ENCODE measurements around the gene ADARB1. TPM values are rescaled to one million over a fixed set of nuclear protein-coding genes. Genes with fewer than 3 reads are reported as not detected.

ADARB1 gene
- total RNA-seq, 1 donor from 2014 or later, result 5.1 TPM

DNA sequence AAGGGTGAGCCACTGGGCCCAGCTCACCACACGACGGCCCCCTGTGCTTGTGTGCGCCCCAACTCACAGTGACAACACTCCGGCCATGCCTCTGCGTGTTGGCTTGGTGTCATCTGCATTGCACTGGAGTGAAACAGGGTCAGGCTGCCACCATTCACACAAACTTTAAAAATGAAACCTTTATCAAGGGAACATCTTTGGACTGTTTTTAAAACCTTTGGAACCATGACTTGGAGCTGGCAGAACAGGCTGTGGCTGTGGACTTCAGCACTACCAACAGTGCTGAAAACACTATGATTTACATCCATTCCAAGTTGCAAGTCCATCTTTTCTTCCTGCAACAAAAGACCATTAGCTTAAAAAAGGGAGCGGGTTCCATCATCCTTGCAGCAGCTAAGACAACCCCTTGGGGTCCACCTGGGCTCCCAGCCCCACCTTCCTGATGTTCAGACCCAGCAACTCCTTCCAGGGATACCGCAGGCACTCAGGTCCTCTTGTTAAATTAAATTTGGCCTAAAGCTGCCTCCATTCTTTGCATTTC lies 187.7 kb downstream of the ADARB1 start:
- H3F3A ChIP-seq (ENCODE audit: low read depth), result peaks cover 7% of the 10 kb centered on the region
- H3K4me1 Mint-ChIP-seq, result peaks cover 14% of the 10 kb centered on the region

DNA sequence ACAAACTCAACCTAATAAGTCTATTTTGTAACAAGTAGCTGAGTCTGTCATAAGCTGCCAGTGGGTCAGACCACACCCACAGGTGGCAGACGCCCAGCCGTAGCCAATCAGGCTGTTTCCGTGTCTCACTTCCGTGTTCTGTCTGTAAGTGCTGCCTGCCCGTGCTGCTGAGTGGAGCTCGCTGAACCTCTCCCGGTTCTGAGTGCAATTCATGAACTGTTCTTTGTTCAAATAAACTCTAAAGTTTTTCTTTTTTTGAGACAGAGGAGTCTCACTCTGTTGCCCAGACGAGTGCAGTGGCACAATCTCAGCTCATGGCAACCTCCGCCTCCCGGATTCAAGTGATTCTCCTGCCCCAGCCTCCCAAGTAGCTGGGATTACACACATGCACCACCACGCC lies 188.2 kb downstream of the ADARB1 start:
- Histone ChIP-seq H3F3A (ENCODE audit: low read depth) (peaks cover 6% of the 10 kb centered on the region), H3K4me2 (no peak overlapping the region), H3K9me3 (ENCODE audit: low read depth) (no peaks in the 10 kb centered on the region), H3K4me3 (no peak overlapping the region), H3K4me1 (peaks cover 5% of the 10 kb centered on the region), H3K79me2 (ENCODE audit: low read depth) (no peaks in the 10 kb centered on the region), H3K9ac (no peak overlapping the region), H4K20me1 (ENCODE audit: low read depth) (no peaks in the 10 kb centered on the region), H3K36me3 (no peaks in the 10 kb centered on the region), H3K27ac (no peak overlapping the region), H3K27me3 (no peaks in the 10 kb centered on the region), H2AFZ (replicated peaks) (no peak overlapping the region)
- peaks cover 12% of the 10 kb centered on the region for H3K4me1 Mint-ChIP-seq
- no peak for TF ChIP-seq EZH2phosphoT487 (IDR thresholded peaks at IDR 0.05)
- TF ChIP-seq, protein P1, sequence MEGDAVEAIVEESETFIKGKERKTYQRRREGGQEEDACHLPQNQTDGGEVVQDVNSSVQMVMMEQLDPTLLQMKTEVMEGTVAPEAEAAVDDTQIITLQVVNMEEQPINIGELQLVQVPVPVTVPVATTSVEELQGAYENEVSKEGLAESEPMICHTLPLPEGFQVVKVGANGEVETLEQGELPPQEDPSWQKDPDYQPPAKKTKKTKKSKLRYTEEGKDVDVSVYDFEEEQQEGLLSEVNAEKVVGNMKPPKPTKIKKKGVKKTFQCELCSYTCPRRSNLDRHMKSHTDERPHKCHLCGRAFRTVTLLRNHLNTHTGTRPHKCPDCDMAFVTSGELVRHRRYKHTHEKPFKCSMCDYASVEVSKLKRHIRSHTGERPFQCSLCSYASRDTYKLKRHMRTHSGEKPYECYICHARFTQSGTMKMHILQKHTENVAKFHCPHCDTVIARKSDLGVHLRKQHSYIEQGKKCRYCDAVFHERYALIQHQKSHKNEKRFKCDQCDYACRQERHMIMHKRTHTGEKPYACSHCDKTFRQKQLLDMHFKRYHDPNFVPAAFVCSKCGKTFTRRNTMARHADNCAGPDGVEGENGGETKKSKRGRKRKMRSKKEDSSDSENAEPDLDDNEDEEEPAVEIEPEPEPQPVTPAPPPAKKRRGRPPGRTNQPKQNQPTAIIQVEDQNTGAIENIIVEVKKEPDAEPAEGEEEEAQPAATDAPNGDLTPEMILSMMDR (IDR thresholded peaks at IDR 0.05), result no peak
- TF ChIP-seq EZH2 (IDR thresholded peaks at IDR 0.05), result no peak
- H3K36me3 Mint-ChIP-seq, result peaks cover 25% of the 10 kb centered on the region
- no peak for DNase-seq (ENCODE audit: low spot score)
- no peak overlapping the region for H3K27ac Mint-ChIP-seq
- H3K4me3 Mint-ChIP-seq, result no peak overlapping the region
- H3K9me3 Mint-ChIP-seq, result no peaks in the 10 kb centered on the region
- peaks cover 3% of the 10 kb centered on the region for H3K27me3 Mint-ChIP-seq (ENCODE audit: insufficient read depth, low read depth)

More for the DNA sequence above, 187.7 kb downstream of the ADARB1 start:
- Mint-ChIP-seq H3K27ac (no peak overlapping the region), H3K27me3 (ENCODE audit: insufficient read depth, low read depth) (peaks cover under 1% of the 10 kb centered on the region), H3K9me3 (no peaks in the 10 kb centered on the region), H3K36me3 (peaks cover 20% of the 10 kb centered on the region), H3K4me3 (no peak overlapping the region)
- no peak overlapping the region for H3K4me2 ChIP-seq
- H3K27ac ChIP-seq, result no peak overlapping the region
- H3K79me2 ChIP-seq (ENCODE audit: low read depth), result no peaks in the 10 kb centered on the region
- no peak for DNase-seq (ENCODE audit: low spot score)
- H3K27me3 ChIP-seq, result no peaks in the 10 kb centered on the region
- H2AFZ ChIP-seq (replicated peaks), result no peak overlapping the region
- peaks cover 10% of the 10 kb centered on the region for H3K4me1 ChIP-seq
- no peak overlapping the region for H3K9ac ChIP-seq
- H3K36me3 ChIP-seq, result no peaks in the 10 kb centered on the region
- no peaks in the 10 kb centered on the region for H4K20me1 ChIP-seq (ENCODE audit: low read depth)
- no peak overlapping the region for H3K4me3 ChIP-seq
- TF ChIP-seq EZH2 (IDR thresholded peaks at IDR 0.05) (no peak), EZH2phosphoT487 (IDR thresholded peaks at IDR 0.05) (no peak)
- TF ChIP-seq, protein P1 (IDR thresholded peaks at IDR 0.05), result no peak
- H3K9me3 ChIP-seq (ENCODE audit: low read depth), result no peaks in the 10 kb centered on the region

DNA sequence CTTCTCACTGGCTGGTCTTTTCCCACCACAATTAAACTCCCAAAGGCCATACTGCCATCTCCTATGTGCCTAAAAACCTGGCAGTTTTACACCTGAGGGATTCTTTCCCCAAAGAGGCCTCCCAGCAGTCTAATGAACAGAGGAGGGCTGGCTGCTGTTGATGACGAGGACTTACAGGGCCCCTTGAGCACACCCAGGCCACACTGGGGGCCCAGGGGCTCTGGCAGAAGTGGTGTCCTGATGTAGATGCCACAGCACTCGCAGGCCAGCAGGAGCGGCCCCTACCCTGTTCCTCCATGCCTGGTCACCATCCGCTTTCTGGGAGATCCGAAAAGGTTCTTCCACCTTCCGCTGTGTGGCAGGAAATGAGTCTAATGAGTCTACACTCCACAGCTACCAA lies 189.2 kb downstream of the ADARB1 start:
- TF ChIP-seq EZH2phosphoT487 (IDR thresholded peaks at IDR 0.05) (no peak), EZH2 (IDR thresholded peaks at IDR 0.05) (no peak)
- TF ChIP-seq, protein P1 (IDR thresholded peaks at IDR 0.05), result no peak
- Mint-ChIP-seq H3K9me3 (no peaks in the 10 kb centered on the region), H3K4me3 (no peak overlapping the region), H3K27me3 (ENCODE audit: insufficient read depth, low read depth) (peaks cover 3% of the 10 kb centered on the region), H3K4me1 (peaks cover 4% of the 10 kb centered on the region), H3K36me3 (peaks cover 29% of the 10 kb centered on the region), H3K27ac (no peak overlapping the region)
- no peak overlapping the region for H3K27ac ChIP-seq
- H3K9ac ChIP-seq, result no peak overlapping the region
- no peaks in the 10 kb centered on the region for H3K27me3 ChIP-seq
- no peaks in the 10 kb centered on the region for H3K36me3 ChIP-seq
- H3K9me3 ChIP-seq (ENCODE audit: low read depth), result no peaks in the 10 kb centered on the region
- no peak overlapping the region for H3K4me3 ChIP-seq
- no peak overlapping the region for H3K4me2 ChIP-seq
- H4K20me1 ChIP-seq (ENCODE audit: low read depth), result no peaks in the 10 kb centered on the region
- no peak for DNase-seq (ENCODE audit: low spot score)
- H3F3A ChIP-seq (ENCODE audit: low read depth), result peaks cover 6% of the 10 kb centered on the region
- H2AFZ ChIP-seq (replicated peaks), result no peak overlapping the region
- H3K4me1 ChIP-seq, result peaks cover 2% of the 10 kb centered on the region
- no peaks in the 10 kb centered on the region for H3K79me2 ChIP-seq (ENCODE audit: low read depth)
